CD4-positive, alpha-beta memory T cell (primary cell): ENCODE results near the gene GRK5. TPM values are rescaled to one million over a fixed set of nuclear protein-coding genes. Genes with fewer than 3 reads are reported as not detected.
A peak's percentile ranks its signal among the peaks of the same experiment; 100 is the strongest.
"Not testable (repeated sequence)": the region's sequence is repeated elsewhere in the genome, so short reads cannot be mapped to it uniquely, and the experiment has no call there.

Experiments
- CTCF ChIA-PET: fragments of 350-600 bp; sonication (Branson Sonifier 250); formaldehyde crosslinking; loops from one replicate; lab custom pipeline; 2021; ENCODE audit warnings: inconsistent platforms; ENCODE audit not compliant: partially characterized antibody; lab: Charles Lee
- POLR2A ChIA-PET: fragments of 350-600 bp; sonication (Branson Sonifier 250); formaldehyde crosslinking; loops from one replicate; lab custom pipeline; 2021; ENCODE audit not compliant: partially characterized antibody; lab: Charles Lee
- DNase-seq, 5 donors: peaks; one replicate each; pipeline versions ENCODE4 v3.0.0 to v3.0.0-alpha.2; 2020 to 2022; ENCODE audit warnings: mixed read lengths in 1 of 5
- H3K27ac ChIP-seq: one replicate; pipeline ENCODE4 v1.7.0; 2013; ENCODE audit warnings: low read depth, low read length
- H3K27me3 ChIP-seq: 2 replicates; pipeline ENCODE4 v1.7.0; 2013; ENCODE audit warnings: mild to moderate bottlenecking, low read length, moderate library complexity; ENCODE audit not compliant: insufficient read depth
- H3K36me3 ChIP-seq: 2 replicates; pipeline ENCODE4 v1.7.0; 2013; ENCODE audit warnings: mild to moderate bottlenecking, low read length, moderate library complexity; ENCODE audit not compliant: insufficient read depth
- H3K4me1 ChIP-seq: 2 replicates; pipeline ENCODE4 v1.7.0; 2013; ENCODE audit warnings: mild to moderate bottlenecking, low read length, moderate library complexity; ENCODE audit not compliant: insufficient read depth
- H3K4me3 ChIP-seq, 2 donors: one replicate each; pipeline ENCODE4 v1.7.0; 2013; ENCODE audit warnings: low read length in 2 of 2, mild to moderate bottlenecking in 1 of 2
- H3K9me3 ChIP-seq, 2 donors: one replicate each; pipeline ENCODE4 v1.7.0; 2013; ENCODE audit warnings: low read length in 2 of 2, control low read depth in 1 of 2; ENCODE audit not compliant: control insufficient read depth in 1 of 2
- H3K27ac Mint-ChIP-seq, 7 donors: one replicate each; pipeline ENCODE4 v1.8.0; 2020 to 2021; ENCODE audit warnings: mixed read lengths in 7 of 7, mild to moderate bottlenecking in 6 of 7, inconsistent platforms in 3 of 7, moderate library complexity in 3 of 7
- H3K27me3 Mint-ChIP-seq, 2 donors: one replicate each; pipeline ENCODE4 v1.8.0; 2020 to 2021; ENCODE audit warnings: mixed read lengths in 2 of 2
- H3K36me3 Mint-ChIP-seq, 2 donors: one replicate each; pipeline ENCODE4 v1.8.0; 2020 to 2021; ENCODE audit warnings: mixed read lengths in 2 of 2, inconsistent platforms in 1 of 2, mild to moderate bottlenecking in 1 of 2
- H3K4me1 Mint-ChIP-seq, 4 donors: one replicate each; pipeline ENCODE4 v1.8.0; 2020 to 2021; ENCODE audit warnings: mixed read lengths in 4 of 4, mild to moderate bottlenecking in 1 of 4
- H3K4me3 Mint-ChIP-seq, 8 donors: one replicate each; pipeline ENCODE4 v1.8.0; 2020 to 2021; ENCODE audit warnings: mixed read lengths in 8 of 8, mild to moderate bottlenecking in 7 of 8, moderate library complexity in 6 of 8, inconsistent platforms in 3 of 8
- H3K9me3 Mint-ChIP-seq, 8 donors: one replicate each; pipeline ENCODE4 v1.8.0; 2020 to 2021; ENCODE audit warnings: mixed read lengths in 8 of 8, mild to moderate bottlenecking in 5 of 8, inconsistent platforms in 3 of 8, moderate library complexity in 1 of 8
- intact Hi-C: fragments of 100-400 bp; cut with micrococcal nuclease; formaldehyde crosslinking; loops from one replicate; pipeline ENCODE4 v1.15.1; 2023
- polyA plus RNA-seq, 2 donors: library from polyadenylated mRNA; unstranded; fragments of 300-500 nt; fragmentation: Illumina TruSeq; gene quantifications; one replicate each; pipeline ENCODE4 v1.2.3, GENCODE V29; 2021
- total RNA-seq, 2 experiments: library from RNA; stranded (reverse); gene quantifications; one replicate each; pipeline ENCODE4 v1.2.3, GENCODE V29; 2021

The GRK5 gene
- total and polyA plus RNA-seq, 4 experiments from 2014 or later, result 7.6 to 27.9 (median 18.6) TPM

- Mint-ChIP-seq H3K4me3 (no peak overlapping the region), H3K27me3 (no peaks in the 10 kb centered on the region), H3K4me1 (peaks cover 0 to 12% (median 2%) of the 10 kb centered on the region in 4 donors), H3K9me3 (peaks cover 0 to 11% (median 0%) of the 10 kb centered on the region in 8 donors), H3K27ac (no peak overlapping the region), H3K36me3 (peaks cover 35 to 39% of the 10 kb centered on the region in 2 donors)
- H3K4me1 ChIP-seq, result peaks cover 15% of the 10 kb centered on the region
- CTCF ChIA-PET, result interaction anchor here (1.1 kb wide), 1 partner anchor 232 kb away, joined by 3 read pairs; no protein-coding TSS in a partner anchor
- no peak overlapping the region for H3K4me3 ChIP-seq
- POLR2A ChIA-PET, result no interaction called here
- H3K36me3 ChIP-seq, result peaks cover 2% of the 10 kb centered on the region
- no peaks in the 10 kb centered on the region for H3K9me3 ChIP-seq
- DNase-seq, result no peak
- intact Hi-C loops, result no loop called here
- no peak overlapping the region for H3K27ac ChIP-seq
- H3K27me3 ChIP-seq, result no peaks in the 10 kb centered on the region
Measured at GRCh38 chr10:119431034-119431772, 223.8 kb downstream of the GRK5 start.

- Mint-ChIP-seq H3K36me3 (peaks cover 35 to 39% of the 10 kb centered on the region in 2 donors), H3K9me3 (peaks cover 0 to 11% (median 0%) of the 10 kb centered on the region in 8 donors), H3K27ac (no peak overlapping the region), H3K27me3 (no peaks in the 10 kb centered on the region), H3K4me3 (no peak overlapping the region), H3K4me1 (peaks cover 0 to 12% (median 2%) of the 10 kb centered on the region in 4 donors)
- Histone ChIP-seq H3K27me3 (no peaks in the 10 kb centered on the region), H3K4me1 (peaks cover 15% of the 10 kb centered on the region), H3K27ac (no peak overlapping the region), H3K4me3 (no peak overlapping the region), H3K9me3 (no peaks in the 10 kb centered on the region), H3K36me3 (peaks cover 2% of the 10 kb centered on the region)
- ChIA-PET CTCF (interaction anchor here (1.1 kb wide), 1 partner anchor 232 kb away, joined by 3 read pairs; no protein-coding TSS in a partner anchor), POLR2A (no interaction called here)
- intact Hi-C loops, result no loop called here
- no peak for DNase-seq
Measured at GRCh38 chr10:119431773-119432135, 224.4 kb downstream of the GRK5 start.

GRCh38 chr10:119434942-119435341 is 227.6 kb downstream of the GRK5 start:
- H3K36me3 ChIP-seq, H3K9me3 ChIP-seq, H3K27ac Mint-ChIP-seq, POLR2A ChIA-PET, H3K27ac ChIP-seq, H3K4me3 ChIP-seq, H3K4me3 Mint-ChIP-seq, DNase-seq, H3K4me1 Mint-ChIP-seq, H3K27me3 Mint-ChIP-seq, H3K27me3 ChIP-seq, intact Hi-C loops, CTCF ChIA-PET, H3K4me1 ChIP-seq: not testable (repeated sequence)
- H3K36me3 Mint-ChIP-seq, result peaks cover 38 to 47% of the 10 kb centered on the region in 2 donors
- peaks cover 0 to 11% (median 0%) of the 10 kb centered on the region in 8 donors for H3K9me3 Mint-ChIP-seq

GRCh38 chr10:119438717-119439116 is 231.3 kb downstream of the GRK5 start:
- no peaks in the 10 kb centered on the region for H3K36me3 ChIP-seq
- no peaks in the 10 kb centered on the region for H3K4me1 ChIP-seq
- ChIA-PET CTCF (interaction anchor here (1.1 to 1.3 kb wide), 3 partner anchors 15 to 239 kb away, joined by 3 to 7 read pairs (median 3); no protein-coding TSS in a partner anchor), POLR2A (interaction anchor here (0.7 kb wide), 1 partner anchor 115 kb away, joined by 5 read pairs; no protein-coding TSS in a partner anchor)
- Mint-ChIP-seq H3K4me1 (peaks cover 0 to 9% (median 2%) of the 10 kb centered on the region in 4 donors), H3K27ac (peak overlapping the region in 3 of 7 donors; percentile 47 to 68 (median 65)), H3K4me3 (no peak overlapping the region), H3K9me3 (peaks cover 0 to 6% (median 0%) of the 10 kb centered on the region in 8 donors), H3K27me3 (no peaks in the 10 kb centered on the region), H3K36me3 (peaks cover 28 to 39% of the 10 kb centered on the region in 2 donors)
- H3K27me3 ChIP-seq, result no peaks in the 10 kb centered on the region
- intact Hi-C loops, result no loop called here
- no peak overlapping the region for H3K4me3 ChIP-seq
- no peak overlapping the region for H3K27ac ChIP-seq
- DNase-seq, result no peak
- H3K9me3 ChIP-seq, result no peaks in the 10 kb centered on the region

GRCh38 chr10:119439922-119440321 is 232.6 kb downstream of the GRK5 start:
- Histone ChIP-seq H3K27me3 (no peaks in the 10 kb centered on the region), H3K27ac (no peak overlapping the region), H3K4me3 (no peak overlapping the region), H3K36me3 (no peaks in the 10 kb centered on the region), H3K9me3 (no peaks in the 10 kb centered on the region), H3K4me1 (no peaks in the 10 kb centered on the region)
- Mint-ChIP-seq H3K9me3 (peaks cover 0 to 4% (median 0%) of the 10 kb centered on the region in 8 donors), H3K4me3 (no peak overlapping the region), H3K36me3 (peaks cover 16 to 32% of the 10 kb centered on the region in 2 donors), H3K4me1 (peaks cover 0 to 9% (median 2%) of the 10 kb centered on the region in 4 donors), H3K27ac (peak overlapping the region in 1 of 7 donors; percentile 58), H3K27me3 (no peaks in the 10 kb centered on the region)
- intact Hi-C loops, result no loop called here
- DNase-seq, result no peak
- CTCF ChIA-PET, result interaction anchor here (1.3 to 2.3 kb wide), 2 partner anchors 76 to 241 kb away, joined by 3 to 10 read pairs; no protein-coding TSS in a partner anchor
- POLR2A ChIA-PET, result no interaction called here

- Mint-ChIP-seq H3K27me3 (no peaks in the 10 kb centered on the region), H3K4me1 (peaks cover 1 to 13% (median 8%) of the 10 kb centered on the region in 4 donors), H3K36me3 (peaks cover 3 to 22% of the 10 kb centered on the region in 2 donors), H3K27ac (peak overlapping the region in 3 of 7 donors; percentile 13 to 61 (median 37)), H3K4me3 (no peak overlapping the region), H3K9me3 (no peaks in the 10 kb centered on the region)
- intact Hi-C loops, result no loop called here
- ChIA-PET POLR2A (no interaction called here), CTCF (interaction anchor here (0.6 to 2.3 kb wide), 2 partner anchors 242 to 643 kb away, joined by 3 to 10 read pairs; no protein-coding TSS in a partner anchor)
- no peak overlapping the region for H3K4me3 ChIP-seq
- no peaks in the 10 kb centered on the region for H3K36me3 ChIP-seq
- no peak overlapping the region for H3K27ac ChIP-seq
- DNase-seq, result no peak
- H3K27me3 ChIP-seq, result no peaks in the 10 kb centered on the region
- H3K4me1 ChIP-seq, result peaks cover 6% of the 10 kb centered on the region
- H3K9me3 ChIP-seq, result no peaks in the 10 kb centered on the region
Measured at GRCh38 chr10:119441151-119441821, 233.9 kb downstream of the GRK5 start.
